Myocyte (in vitro differentiated cells): ENCODE data around the gene EXD3. TPM values are rescaled to one million over a fixed set of nuclear protein-coding genes. Genes with fewer than 3 reads are reported as not detected.

Experiments used
- DNase-seq: peaks from one replicate; pipeline ENCODE4 v3.0.0-alpha.2; 2012; ENCODE audit warnings: low read depth
- total RNA-seq: library from RNA; depleted of rRNA; stranded (reverse); fragments of >200 nt; gene quantifications from 2 replicates; pipeline ENCODE4 v1.2.3, GENCODE V29; 2014

Gene EXD3
- total RNA-seq, 1 donor from 2014 or later = 12.5 TPM

DNA sequence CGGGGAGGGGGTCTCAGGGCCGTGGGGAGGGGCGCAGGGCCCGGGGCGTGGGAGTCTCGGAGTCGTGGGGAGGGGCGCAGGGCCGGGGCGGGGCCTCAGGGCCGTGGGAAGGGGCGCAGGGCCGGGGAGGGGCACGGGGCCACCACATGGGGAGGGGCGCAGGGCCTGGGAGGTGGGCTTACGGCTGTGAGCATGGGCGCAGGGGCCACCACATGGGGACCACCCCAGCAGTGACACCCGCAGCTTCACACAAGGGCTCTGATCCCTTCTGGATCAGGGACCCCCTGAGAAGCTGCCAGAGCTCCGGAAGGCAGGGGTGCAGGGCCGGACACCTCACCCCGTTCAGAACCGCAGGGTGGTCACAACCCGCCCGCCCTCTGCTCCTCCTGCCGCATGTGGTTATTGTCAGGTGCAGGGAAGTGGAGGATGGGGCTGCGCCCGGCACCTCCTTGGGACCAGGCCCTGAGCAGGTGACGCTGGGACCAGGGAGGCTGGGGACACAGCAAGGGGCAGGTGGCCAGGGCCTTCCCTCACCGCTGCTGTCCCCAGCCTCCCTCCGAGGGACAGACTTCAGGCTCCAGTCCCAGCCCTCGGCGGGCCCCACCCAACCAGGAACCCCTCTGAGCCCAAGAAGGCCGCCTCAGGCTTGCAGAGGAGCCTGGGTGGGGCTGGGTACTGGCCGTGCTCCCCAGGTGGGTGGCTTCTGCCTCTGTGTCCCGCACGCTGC, 53.7 kb downstream of the EXD3 start:
- DNase-seq = no peak

DNA sequence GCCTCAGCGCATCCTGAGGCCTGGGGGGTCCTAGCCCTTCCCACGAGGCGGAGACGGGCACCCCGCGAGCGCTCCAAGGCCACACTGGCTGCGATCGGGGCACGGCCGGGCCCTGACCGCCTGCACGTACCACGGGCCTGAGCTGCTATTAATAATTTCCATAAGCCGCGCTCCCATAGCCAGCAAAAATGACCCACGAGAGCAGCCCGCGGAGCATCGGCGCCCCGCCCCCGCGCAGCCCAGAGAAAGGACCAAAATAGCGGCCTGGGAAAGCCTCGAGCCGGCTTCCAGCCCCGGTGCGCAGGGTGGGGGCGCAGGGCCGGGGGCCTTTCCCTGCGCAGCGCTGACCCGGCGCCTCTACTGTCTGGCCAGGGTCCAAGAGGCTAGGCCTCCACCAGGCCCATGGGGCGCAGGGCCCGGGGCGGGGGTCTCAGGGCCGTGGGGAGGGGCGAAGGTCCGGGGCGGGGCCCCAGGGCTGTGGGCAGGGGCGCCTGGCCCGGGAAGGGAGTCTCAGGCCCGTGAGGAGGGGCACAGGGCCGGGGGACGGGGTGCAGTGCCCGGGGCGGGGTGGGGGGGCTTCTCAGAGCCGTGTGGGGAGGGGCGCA, 54.4 kb downstream of the EXD3 start:
- no peak for DNase-seq

DNA sequence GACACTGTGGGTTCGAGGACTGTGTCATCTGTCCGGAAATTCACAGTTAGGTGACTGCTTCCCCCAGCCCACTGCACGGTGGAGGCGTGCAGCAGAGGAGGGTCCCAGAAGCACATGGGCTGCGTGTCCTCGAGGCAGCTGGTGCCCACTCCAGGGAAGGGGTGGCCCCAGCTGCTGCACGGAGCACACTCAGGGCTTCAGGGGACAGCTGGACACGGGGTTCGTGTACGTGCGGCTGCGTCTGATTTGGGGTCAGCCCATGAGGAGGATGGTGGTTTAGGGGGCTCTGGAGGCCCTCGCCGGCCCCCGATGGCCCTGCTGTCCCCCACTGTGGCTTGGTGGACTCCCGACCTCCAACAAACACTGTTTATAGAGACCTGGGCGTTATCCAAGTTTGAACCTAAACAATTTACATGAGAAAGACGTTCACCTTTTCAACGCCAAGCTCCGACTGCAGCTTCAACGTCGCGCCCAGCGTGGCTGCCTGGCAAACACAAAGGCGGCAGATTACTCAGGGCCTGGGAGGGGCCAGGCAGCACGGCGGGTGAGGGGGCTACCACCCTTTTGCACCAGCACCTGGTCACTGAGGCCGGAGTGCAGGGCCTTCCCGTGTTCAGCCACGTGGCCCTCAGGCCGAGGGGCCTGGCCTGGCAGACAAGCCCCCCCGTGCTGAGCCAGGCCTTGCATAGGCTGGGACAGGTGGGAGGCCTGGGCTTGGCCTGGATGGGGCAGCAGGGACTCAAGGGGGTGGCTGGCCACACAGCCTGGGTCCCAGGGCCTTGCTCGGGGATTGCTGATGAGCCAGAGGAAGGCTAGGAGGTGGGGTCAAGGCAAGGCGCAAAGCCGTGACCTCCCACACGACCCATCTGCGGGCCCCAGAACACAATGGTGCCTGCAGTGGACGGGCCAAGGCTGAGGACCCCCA, 55.2 kb downstream of the EXD3 start:
- DNase-seq = no peak

DNA sequence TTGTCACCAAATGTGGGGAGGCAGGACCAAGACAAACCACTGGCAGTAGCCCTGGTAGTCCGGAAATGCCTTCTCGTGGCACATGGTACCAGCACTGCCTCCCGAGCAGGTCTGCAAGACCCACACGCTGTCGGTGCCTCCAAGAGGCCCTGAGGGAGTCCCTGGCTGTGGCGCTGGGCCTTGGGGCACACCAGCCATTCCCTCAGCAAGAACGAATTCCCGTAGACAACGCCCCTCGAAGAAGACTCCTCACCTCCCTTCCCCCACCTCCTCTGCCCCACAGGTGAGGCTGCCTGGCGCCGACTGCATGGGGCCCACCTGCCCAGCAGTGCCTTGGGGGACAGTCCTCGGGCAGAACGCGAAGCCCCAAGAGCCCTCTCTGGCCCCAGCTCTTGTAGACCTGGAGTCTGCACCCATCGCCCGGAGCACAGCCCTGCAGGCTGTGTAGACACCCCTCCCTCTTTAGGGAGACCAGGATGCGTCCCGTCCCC, 56.0 kb downstream of the EXD3 start:
- DNase-seq = no peak

DNA sequence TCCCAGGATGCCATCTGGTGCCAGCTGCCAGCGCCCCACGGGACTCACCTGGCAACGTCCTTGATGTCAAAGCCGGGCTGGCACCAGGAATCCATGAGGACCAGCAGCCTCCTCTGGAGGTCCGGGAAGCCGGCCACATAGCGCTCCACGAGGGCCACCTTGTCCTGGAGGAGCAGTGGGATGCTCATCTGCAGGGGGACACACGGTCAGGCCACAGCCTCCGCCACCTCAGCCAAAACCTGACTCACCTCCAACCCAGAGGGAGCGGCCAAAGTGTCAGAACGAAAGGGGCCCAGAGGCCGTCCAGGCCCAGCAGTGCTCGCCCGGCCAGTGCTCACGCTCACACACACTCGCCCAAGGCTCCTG, 56.5 kb downstream of the EXD3 start:
- DNase-seq = no peak

DNA sequence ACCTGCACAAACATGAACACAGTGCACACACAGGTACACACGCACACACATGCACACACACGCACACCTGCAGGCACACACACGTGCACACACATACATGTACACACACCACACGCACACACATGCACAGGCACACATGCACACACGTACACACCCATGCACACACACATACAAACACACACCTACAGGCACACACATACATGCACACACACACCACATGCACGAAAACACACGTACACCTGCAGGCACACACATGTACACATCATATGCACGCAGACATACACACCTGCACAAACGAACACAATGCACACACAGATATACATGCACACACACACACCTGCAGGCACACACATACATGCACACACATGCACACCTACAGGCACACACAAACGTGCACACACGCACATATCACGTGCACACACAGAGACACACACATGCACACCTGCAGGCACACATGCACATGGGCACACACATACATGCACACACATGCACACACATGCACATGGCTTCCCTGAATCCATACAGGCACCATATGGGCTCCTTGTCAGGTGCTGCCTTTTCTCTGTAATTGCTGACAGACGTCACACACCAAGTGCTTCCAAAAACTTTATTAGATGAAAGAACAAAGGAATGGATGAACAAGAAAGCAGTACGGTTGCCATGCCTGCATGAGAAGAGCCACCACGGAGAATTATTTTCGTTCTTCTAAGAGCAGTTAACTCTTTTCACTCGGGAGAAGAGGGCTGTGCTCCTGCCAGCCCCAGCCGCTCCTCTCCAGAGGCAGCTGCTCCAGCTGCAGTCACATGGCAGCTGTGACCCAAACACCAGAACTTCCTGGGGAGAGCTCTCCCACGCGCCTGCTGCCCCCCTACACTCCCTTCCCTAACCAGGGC, 57.2 kb downstream of the EXD3 start:
- DNase-seq = no peak

DNA sequence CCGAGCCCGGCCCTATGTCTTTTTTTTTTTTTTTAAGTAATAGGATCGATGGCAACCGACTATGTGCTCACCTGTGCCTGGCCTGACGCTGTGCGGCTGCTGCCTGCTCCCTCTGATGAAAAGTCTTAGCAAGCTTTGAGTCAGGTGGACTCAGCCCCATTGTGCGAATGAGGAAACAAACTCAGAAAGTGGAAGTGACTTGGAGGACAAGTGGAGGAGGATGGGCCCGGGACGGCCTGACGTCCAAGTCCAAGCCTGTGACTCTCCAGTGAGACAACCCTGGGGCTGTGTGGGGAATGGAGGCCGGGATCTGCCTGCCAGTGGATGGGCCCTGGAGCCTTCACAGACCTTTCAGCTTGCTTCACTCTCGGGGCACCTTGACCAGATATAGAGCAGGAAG, 57.9 kb downstream of the EXD3 start:
- DNase-seq = no peak

DNA sequence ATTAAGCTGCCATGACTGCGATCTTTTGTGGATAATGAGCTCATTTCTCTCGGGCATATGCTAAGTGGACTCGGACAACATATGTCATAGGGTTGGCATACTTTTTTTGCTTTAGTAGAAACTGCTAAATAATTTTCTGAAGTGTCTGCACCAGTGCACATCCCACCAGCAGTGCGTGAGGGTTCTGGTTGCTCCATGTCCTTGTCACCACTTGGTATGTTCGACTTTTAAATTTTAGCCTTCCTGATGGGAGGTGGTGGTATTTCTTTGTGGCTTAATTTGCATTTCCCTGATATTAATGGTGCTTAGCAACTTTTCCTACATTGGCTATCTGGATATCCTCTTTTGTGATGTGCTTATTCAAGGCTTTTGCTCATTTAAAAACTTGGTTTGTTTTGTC, 63.1 kb downstream of the EXD3 start:
- DNase-seq = no peak

DNA sequence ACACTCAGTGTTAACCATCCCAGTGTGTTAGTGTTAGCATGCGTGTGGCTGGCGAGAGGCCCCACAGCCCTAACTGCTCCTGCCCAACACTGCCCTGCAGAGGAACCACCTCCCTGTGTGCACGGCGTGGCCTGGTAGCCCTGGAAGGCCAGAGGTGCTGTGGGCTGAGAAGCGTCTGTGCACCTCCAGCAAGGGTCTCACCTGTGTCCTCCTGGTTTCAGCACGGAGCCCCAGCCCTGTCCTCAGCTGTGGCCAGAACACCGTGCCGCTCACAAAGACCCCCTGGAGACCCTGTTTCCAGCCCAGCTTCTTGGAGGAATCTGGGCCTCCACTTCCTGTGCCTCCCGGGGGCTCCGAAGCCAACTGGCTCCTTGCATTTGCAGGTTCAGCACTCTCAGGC, 64.8 kb downstream of the EXD3 start:
- DNase-seq = no peak

DNA sequence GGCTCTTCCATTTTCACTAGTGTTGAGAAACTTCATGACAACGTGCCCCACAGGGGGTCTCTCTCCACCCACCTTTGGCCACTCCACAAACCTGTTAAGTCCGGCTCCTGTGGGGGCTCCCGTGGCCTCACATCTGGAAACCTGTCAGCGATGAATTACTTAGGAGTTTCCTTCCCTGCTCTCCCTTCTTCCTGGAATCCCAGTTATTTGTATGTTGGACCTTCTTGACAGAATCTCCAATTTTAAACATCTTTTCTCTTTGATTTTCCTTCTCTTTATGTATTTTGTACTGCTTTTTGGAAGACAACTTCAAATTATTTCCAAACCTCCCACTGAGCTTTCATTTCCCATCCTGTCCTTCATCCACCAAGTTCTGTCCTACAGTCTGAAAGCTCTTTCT, 65.8 kb downstream of the EXD3 start:
- DNase-seq = no peak

DNA sequence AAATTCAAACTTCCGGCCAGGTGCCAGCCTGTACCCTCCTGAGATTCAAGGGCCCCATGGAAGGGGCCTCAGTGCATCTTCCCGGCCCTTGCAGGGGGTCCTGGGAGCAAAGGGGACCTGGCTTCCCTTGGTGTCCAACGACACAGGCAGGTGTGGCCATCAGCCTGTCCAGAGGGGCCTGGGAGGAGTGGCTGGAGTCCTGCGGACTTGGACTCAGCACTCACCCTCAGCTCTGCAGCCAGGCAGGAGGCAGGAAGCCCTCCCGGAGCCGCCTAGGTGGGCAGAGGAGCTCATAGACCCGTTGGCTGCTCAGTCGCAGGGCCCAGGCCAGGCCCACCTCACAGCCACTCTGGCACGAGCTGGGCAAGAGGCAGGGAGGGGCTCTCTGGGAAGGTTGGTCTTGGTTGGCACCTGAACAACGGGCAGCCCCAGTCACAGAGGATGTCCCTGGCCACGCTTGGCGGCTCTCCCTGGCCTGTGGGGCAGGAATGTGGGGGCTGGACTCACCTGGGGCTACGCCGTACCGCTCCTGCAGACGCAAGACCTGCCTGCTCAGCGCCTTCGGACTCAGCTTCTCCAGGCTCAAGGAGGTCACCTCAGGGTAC, 67.1 kb downstream of the EXD3 start:
- DNase-seq = no peak

DNA sequence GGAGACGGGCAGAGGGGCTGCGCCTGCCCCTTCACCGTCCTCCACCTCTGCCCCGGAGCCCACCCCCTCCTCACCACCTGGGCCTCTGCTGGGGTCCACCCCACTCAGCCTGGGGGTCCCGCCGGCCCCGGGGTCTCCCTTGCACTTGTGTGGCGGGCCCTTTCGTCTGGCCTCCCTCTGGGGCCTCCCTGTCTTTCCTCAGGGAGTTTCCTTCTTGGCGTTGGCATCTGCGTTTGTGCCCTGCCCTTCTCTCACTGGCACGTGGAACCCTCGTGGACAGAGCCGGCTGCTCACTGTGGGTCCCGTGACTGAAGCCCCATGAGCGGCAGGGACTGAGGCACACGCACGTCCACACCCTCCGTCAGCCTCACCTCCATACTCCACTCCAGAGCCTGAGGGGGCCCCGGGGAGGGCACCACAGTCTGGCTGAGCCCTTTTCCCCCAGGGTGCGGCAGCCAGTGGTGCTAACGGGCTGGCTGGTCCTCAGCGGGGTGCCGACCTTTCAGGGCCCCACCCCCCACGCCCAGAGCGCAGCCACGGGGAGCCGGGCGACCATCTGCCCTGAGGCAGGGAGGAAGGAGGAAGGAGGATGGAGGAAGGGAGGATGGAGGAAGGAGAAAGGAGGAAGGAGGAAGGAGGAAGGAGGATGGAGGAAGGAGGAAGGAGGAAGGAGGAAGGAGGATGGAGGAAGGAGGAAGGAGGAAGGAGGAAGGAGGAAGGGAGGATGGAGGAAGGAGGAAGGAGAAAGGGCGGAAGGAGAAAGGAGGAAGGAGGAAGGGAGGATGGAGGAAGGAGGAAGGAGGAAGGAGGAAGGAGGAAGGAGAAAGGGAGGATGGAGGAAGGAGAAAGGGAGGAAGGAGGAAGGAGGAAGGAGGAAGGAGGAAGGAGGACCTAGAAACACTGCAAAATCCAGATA, 67.9 kb downstream of the EXD3 start:
- DNase-seq = no peak

DNA sequence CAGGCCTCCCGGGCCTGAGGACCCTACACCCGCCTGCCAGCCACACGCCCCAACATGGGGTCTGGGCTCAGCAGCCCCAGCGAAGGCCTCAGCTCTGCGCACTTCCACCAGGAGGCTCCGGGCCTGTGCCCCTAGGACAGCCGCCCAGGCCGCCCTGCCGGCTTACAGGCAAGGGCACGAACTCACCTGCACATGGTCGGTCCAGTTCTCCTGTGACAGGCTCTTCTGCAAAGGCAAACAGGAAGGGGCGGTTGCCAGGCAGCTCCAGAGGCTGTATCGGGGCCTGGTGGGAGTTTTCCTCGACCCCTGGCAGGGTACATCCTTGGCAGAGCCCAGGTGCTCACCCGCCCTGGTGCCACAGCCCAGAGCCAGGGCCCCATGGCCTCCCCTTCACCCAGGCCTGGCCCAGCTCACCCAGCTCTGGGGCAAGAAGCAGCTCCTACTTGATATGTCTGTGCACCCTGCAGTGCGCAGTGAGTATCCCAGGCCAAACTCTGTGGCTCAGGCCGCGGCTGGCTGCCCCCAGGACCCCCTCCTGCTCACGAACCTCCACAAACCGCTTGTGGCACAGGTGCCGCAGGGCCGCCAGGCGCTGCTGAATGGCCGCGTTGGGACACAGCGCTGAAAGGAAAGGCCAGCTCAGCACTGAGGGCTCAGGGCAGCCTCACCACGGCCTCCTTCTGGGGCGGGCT, 68.7 kb downstream of the EXD3 start:
- no peak for DNase-seq

DNA sequence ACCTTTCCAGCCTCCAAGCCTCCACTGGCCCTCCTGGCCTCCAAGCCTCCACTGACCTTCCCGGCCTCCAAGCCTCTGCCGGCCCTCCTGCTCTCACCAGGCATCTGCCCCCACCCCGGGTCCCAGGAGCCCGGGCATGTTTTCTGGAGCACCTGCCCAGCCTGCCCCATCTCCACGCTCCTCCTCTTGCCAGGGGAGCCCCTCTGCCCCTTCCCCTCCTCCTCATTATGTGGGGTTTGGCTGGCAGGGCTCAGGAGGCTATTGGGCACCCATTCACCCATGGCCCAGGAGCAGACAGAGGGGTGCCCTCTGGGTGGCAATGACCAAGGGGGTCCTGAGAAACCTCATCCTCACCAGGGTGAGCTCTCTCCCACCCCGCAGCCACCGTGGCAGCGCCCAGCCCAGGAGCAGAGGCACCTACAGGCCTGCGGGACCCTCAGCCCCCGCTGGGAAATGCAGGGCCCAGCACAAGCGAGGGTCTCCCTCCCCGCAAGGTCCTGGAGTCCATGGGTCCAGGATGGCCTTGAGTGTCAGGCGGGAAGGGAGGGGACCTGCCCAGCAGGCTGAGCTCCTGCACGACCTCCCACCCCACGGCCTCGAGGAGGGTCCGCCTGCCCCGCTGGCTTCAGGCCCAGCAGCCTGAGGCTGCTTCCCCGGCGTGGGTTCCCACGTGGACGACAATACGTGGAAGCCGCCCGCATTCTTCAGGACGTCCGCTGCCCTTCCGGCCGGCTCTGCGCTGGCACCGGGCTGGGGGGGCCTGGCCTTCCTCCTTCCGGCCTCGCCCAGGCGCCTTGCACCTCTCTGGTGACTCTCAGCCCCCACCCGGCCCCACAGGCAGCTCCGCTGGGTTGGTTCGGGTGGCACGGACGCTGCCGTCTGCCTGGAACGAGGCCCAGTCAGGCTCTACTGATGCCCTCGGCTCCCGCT, 69.5 kb downstream of the EXD3 start:
- DNase-seq = no peak

DNA sequence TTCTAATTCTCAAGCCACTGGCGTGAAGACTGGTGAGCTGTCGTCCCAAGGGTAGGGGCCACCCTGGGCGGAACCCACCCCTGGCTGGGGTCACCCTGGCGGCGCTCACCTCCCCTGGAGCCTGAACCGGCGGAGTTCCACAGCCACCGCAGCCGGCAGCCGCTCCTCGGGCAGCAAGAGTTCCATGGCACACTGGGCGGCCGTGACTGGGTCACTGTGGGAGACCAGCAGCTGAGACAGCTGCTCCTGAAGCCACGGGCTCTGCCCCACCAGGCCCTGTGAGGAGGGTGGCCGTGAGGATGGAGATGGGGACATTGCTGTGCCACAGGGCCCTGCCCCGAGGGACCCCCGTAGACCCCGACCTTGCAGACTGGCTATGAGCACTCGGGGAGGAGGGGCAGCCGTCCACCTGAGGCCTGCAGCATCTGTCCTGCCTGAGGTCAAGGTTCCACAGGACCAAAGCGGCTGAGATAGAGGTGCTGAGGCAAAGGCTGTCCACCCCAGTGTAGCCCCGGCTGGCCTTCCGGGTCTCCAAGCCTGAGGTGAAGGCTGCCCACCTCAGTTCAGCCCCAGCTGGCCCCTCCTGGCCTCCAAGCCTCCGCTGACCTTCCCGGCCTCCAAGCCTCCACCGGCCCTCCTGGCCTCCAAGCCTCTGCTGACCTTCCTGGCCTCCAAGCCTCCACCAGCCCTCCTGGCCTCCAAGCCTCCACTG, 70.3 kb downstream of the EXD3 start:
- peak; percentile 5 for DNase-seq

DNA sequence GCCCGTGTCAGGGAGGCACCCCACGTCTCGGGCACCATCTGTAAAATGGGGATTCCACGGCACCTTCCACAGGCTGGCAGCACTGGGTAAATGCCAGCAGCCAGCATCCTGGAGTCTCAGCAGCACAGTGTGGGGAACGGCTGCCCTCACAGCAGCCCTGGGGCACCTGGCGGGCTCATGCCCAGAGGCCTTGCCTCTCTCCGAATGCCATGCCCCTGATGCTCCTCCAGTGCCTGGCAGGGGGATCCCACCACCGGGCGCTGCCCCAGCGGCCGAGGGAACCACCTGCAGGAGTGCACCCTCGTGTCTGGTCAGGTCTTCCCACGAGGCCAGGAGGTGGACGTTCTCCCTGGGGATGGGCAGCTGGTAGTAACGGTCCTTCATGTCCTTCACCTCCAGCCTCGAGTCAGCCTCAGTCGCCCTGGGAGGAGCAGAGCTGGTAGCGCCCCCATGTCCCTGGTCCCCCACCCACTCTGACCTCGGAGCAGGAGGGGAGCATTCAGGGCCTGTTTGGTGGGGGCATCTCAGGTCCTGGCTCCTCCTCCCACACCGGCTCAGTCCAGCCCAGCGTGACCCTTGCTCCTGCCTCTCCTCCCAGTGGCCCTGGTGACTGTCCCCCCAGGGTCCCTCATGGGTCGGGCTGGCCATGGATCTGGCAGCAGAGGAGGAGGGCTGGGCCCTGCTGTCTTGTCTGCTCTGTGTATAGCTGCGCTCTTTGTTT, 71.0 kb downstream of the EXD3 start:
- no peak for DNase-seq
